Kidney tubule cell (primary cell): Measurements from ENCODE around the gene ESD.

Experiments
- DNase-seq: peaks from one replicate; pipeline ENCODE4 v3.0.0-alpha.2; 2018; ENCODE audit warnings: low spot score

ESD gene

GRCh38 chr13:46745706-46746105 is 51.3 kb downstream of the ESD start:
- no peak for DNase-seq

DNA sequence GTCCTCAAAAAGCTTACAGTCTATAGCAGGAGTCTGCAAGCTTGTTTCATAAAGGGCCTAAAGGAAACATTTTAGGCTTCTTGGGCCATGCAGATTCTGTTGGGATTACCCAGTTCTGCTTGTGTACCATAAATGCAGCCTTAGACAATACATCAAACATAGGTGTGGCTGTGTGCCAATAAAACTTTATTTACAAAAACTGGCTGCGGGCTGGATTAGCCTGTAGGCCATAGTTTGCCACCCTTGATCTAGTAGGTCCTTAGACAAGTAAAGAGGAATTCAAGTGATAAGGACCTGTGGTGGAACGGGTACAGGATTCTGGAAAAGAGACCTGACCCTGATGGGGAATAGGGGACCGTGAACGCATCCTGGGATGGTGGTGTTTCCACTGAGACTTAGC is 51.9 kb downstream of the ESD start:
- no peak for DNase-seq

- peak; percentile 11 for DNase-seq
Observed at GRCh38 chr13:46743191-46743590, 53.8 kb downstream of the ESD start.

DNA sequence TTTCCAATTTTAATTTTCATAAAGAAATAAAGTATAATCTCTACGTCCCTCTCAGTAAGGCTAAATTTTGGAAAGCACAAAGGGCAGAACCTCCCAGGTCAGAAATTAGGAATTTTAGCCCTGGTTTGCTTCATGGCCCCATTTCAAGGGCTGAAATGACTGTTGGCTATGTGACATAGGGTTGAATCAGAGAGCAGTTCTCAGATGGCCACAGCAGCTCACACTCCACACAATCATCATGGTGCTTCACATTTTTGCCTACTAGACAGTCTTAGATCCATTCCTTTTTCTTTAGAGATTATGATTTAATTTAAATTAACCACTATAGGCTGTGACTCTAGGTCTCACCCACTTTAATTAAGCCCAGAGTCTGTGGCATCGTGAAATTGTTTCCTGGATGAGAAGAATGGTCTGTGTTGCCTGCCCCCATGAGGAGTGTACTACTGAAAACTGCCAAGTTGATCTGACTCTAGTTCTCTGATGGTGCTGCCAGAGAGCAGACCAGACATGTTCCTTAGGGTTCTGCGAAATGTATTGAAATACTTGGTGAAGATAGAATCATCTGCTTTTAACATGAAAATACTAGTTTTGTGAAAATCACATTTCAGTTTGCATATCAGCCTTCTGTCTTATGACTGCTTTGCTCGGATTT is 57.4 kb downstream of the ESD start:
- no peak for DNase-seq

DNA sequence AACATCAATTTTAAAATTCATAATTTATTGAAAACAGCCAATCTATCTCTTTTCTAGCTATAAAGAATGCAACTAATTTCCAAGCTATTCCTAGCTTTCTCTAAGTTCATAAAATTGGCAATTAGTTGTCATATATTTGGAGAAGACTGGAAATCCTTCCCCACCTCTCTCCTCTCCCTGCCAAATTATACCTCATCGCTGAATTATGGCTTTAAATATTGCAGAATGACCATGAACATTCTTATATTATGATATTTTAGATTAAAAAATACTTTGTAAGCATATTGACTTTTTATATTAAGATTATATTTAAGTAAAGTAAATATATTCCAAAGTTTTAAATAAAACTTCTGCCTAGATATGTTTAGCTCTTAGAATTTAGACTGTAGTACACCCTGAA is 58.2 kb downstream of the ESD start:
- no peak for DNase-seq

DNA sequence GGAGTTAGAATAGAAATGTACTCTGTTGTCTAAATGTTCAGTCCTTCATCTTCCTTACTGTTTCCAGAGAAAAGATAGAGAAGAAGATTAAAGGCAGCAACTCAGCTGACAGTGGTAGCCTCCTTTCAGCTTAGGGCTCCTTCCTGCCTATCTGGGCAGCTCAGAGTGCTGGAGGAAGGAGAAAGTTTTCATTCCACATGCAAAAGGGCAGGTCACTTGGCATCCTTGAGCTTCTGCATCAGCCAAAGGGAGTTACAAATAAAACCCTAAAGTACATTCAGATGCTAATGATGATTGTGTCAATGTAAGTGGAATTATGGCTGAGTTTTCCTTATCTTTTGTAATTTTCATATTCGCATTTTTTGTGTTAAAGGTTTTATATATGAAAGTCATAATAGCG is 58.9 kb downstream of the ESD start:
- no peak for DNase-seq

DNA sequence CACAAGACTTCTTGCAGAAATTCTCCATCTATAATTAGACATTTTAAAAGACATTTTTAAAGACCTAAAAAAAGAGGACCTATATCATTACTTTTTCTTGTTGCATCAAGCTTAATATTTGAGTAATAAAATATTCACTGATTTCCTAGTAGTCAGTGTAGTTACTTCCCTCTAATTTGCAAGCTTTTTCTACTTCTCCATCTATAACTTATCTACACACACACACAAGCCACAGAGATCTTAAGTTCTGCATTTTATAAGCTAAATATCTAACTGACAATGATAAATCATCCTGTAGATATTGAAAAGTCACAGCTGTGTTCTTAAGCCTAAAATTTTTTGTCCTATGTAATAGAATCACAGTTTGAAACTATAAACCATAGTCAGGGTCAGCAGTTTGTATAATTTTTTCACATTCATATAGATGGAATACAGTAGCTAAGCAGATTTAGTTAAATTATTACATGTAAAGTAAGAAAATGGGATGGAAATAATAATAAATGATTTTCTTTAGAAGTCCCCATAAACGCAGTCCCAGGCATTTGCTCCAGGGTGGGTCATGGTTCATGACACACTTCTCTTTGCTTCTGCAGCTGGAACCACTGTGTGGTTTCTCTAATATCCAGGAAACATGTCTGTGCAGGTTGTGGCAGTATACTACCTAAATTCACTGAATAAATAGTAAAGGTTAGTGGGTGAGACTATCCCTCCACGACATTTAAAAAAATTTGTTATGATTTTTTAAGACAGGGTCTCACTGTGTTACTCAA is 60.2 kb downstream of the ESD start:
- no peak for DNase-seq

- DNase-seq: no peak
Observed at GRCh38 chr13:46735425-46735824, 61.5 kb downstream of the ESD start.

DNA sequence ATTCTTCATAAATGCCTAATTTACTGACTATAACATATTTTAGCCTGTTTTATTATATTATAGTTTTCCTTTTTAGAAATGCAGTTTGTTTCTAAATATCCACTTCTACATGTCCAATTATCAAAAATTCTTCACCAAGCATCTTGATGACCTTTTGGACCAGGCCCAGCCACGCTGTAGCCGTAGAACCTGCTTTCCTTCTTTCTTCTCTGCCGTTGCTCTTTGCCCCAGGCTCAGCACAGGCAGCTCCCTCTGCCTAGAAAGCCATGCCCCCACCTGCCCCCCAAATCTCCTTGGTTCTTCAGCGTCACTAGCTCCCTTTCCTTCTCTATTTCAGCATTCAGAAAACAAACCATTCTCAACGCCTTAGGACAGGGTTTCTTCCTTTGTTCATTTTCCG is 65.4 kb downstream of the ESD start:
- no peak for DNase-seq

GRCh38 chr13:46728777-46729176 is 68.2 kb downstream of the ESD start:
- peak; percentile 23 for DNase-seq

GRCh38 chr13:46726347-46726746 is 70.6 kb downstream of the ESD start:
- no peak for DNase-seq
